HG03095 (cell line): ENCODE data around the gene AMELY.
"Not testable (repeated sequence)": the region's sequence is repeated elsewhere in the genome, so short reads cannot be mapped to it uniquely, and the experiment has no call there.

Experiments used
- ATAC-seq: cut with Tn5 transposase; IDR thresholded peaks from one replicate; pipeline ENCODE4 v1.9.1; 2021; ENCODE audit warnings: moderate library complexity; ENCODE audit not compliant: unreplicated experiment

AMELY gene

GRCh38 chrY:6911253-6911881, at the start of gene AMELY:
TSS of gene AMELY (minus strand) at chrY:6911752. CDS start at chrY:6872608, 39,144 bp downstream.
- no peak for ATAC-seq

- no peak for ATAC-seq
Observed at GRCh38 chrY:6949947-6950346, 38.4 kb upstream of the AMELY start.

GRCh38 chrY:6948378-6948777, 36.8 kb upstream of the AMELY start:
- ATAC-seq, result no peak

- ATAC-seq, result no peak
Observed at GRCh38 chrY:6947695-6948094, 36.1 kb upstream of the AMELY start.

GRCh38 chrY:6935497-6935896, 23.9 kb upstream of the AMELY start:
- ATAC-seq, result no peak

GRCh38 chrY:6931779-6932396, 20.3 kb upstream of the AMELY start:
- ATAC-seq, result no peak

- ATAC-seq, result no peak
Observed at GRCh38 chrY:6929237-6929636, 17.7 kb upstream of the AMELY start.

GRCh38 chrY:6928265-6928664, 16.7 kb upstream of the AMELY start:
- no peak for ATAC-seq

GRCh38 chrY:6921061-6921460, 9.5 kb upstream of the AMELY start:
- ATAC-seq, result no peak

- no peak for ATAC-seq
Observed at GRCh38 chrY:6913362-6913761, 1.8 kb upstream of the AMELY start.

GRCh38 chrY:6910372-6911252, 940 bp downstream of the AMELY start, which contains the start of gene TBL1Y:
TSS of gene TBL1Y (plus strand) at chrY:6910697. CDS start at chrY:7025085, 114,388 bp downstream.
- ATAC-seq, result no peak

GRCh38 chrY:6909856-6910255, 1.7 kb downstream of the AMELY start:
- ATAC-seq, result no peak

- ATAC-seq, result no peak
Observed at GRCh38 chrY:6909118-6909521, 2.4 kb downstream of the AMELY start.

GRCh38 chrY:6908021-6908420, 3.5 kb downstream of the AMELY start:
- ATAC-seq, result not testable (repeated sequence)

GRCh38 chrY:6907591-6907990, 4.0 kb downstream of the AMELY start:
- ATAC-seq, result no peak

- ATAC-seq, result not testable (repeated sequence)
Observed at GRCh38 chrY:6902116-6902515, 9.4 kb downstream of the AMELY start.

- ATAC-seq, result no peak
Observed at GRCh38 chrY:6895236-6895635, 16.3 kb downstream of the AMELY start.

- ATAC-seq, result no peak
Observed at GRCh38 chrY:6894496-6894895, 17.1 kb downstream of the AMELY start.

- ATAC-seq, result no peak
Observed at GRCh38 chrY:6849384-6849783, 62.2 kb downstream of the AMELY start.

- ATAC-seq, result not testable (repeated sequence)
Observed at GRCh38 chrY:6842650-6843049, 68.9 kb downstream of the AMELY start.
